ENCODE data around the gene ABCC6. TPM values are rescaled to one million over a fixed set of nuclear protein-coding genes. Genes with fewer than 3 reads are reported as not detected.

Gene ABCC6
- total RNA-seq, 1 experiment from 2014 or later: 2.7 TPM

GRCh38 chr16:16139806-16140205 is 83.5 kb downstream of the ABCC6 start:
- H3K9ac ChIP-seq (ENCODE audit: low read length): no peak overlapping the region
- POLR2A ChIA-PET: no interaction called here

More at GRCh38 chr16:16139806-16140205, 83.5 kb downstream of the ABCC6 start:
- CTCF ChIA-PET: no interaction called here
- Histone ChIP-seq H3K9me2 (ENCODE audit: insufficient read depth) (no peaks in the 10 kb centered on the region), H3K27ac (ENCODE audit: low read depth, low read length) (no peak overlapping the region), H2AFZ (ENCODE audit: low read depth, low read length, poor library complexity, severe bottlenecking) (no peak overlapping the region), H3K79me2 (ENCODE audit: insufficient read depth, low read length) (no peaks in the 10 kb centered on the region; the same call in 1 of the 2 replicates), H3K9me3 (ENCODE audit: control insufficient read depth in 1 of 2, insufficient read depth in 1 of 2, low read depth in 1 of 2, low read length in 2 of 2) (no peaks in the 10 kb centered on the region), H3K36me3 (ENCODE audit: control insufficient read depth in 1 of 2, insufficient read depth in 2 of 2, low read length in 2 of 2) (peaks cover 42 to 58% of the 10 kb centered on the region in 2 experiments), H3K27me3 (ENCODE audit: insufficient read depth, low read length) (no peaks in the 10 kb centered on the region), H4K20me1 (ENCODE audit: insufficient read depth) (no peaks in the 10 kb centered on the region), H3K4me2 (ENCODE audit: low read length) (no peak overlapping the region), H3K4me1 (ENCODE audit: control insufficient read depth in 1 of 2, insufficient read depth in 2 of 2, low read length in 2 of 2) (peaks cover 0 to 8% of the 10 kb centered on the region in 2 experiments; a peak in 1 of 4 replicates), H3K4me3 (replicated peaks in 1 of 2; ENCODE audit: low read depth in 1 of 2, low read length in 2 of 2) (no peak overlapping the region)
- RAD21 ChIA-PET (ENCODE audit: low non-redundant PET in 1 of 2, low total read pairs in 2 of 2, uncharacterized antibody in 2 of 2, unreplicated experiment in 2 of 2): no interaction called here
- intact Hi-C loops (cut with micrococcal nuclease): no loop called here
- no peak for TF ChIP-seq REST (IDR thresholded peaks at IDR 0.05; ENCODE audit: low read depth)
- no peak for TF ChIP-seq MAX (IDR thresholded peaks at IDR 0.05)
- no peak for TF ChIP-seq ELF1 (IDR thresholded peaks at IDR 0.05; ENCODE audit: borderline replicate concordance, low read depth)
- no peak for TF ChIP-seq SIN3A (IDR thresholded peaks at IDR 0.05; ENCODE audit: low read depth)
- no peak for TF ChIP-seq ZFX (IDR thresholded peaks at IDR 0.05)
- DNase-seq (ENCODE audit: low read depth, low spot score) (no peak), ATAC-seq (no peak)
- BruUV-seq (replicated peaks): no TSS peak

All from HCT116 (cell line).